A673 (cell line): Measurements from ENCODE around the gene TH. TPM values are rescaled to one million over a fixed set of nuclear protein-coding genes. Genes with fewer than 3 reads are reported as not detected.

ENCODE experiments used
- BruUV-seq: library from RNA; stranded (reverse); fragments of 400-500 nt; replicated peaks from 2 replicates; lab custom pipeline; 2021; lab: Mats Ljungman, UMichigan
- CTCF ChIA-PET: fragments of 300-600 bp; sonication (Branson Sonifier 250); formaldehyde crosslinking; loops from one replicate; lab custom pipeline; 2022; ENCODE audit warnings: antibody characterized with exemption; lab: Charles Lee
- POLR2A ChIA-PET: fragments of 300-600 bp; sonication (Branson Sonifier 250); formaldehyde crosslinking; loops from one replicate; lab custom pipeline; 2022; ENCODE audit warnings: antibody characterized with exemption; ENCODE audit not compliant: low non-redundant PET; lab: Charles Lee
- DNase-seq: peaks from one replicate; pipeline ENCODE4 v3.0.0-alpha.2; 2015; ENCODE audit warnings: low spot score
- H3K27ac ChIP-seq: fragments of 200-600 bp; sonication (generic); 2 replicates; pipeline ENCODE4 v1.5.1; 2016; ENCODE audit warnings: mixed run types, low read depth, mild to moderate bottlenecking, mixed read lengths, antibody characterized with exemption, low read length; ENCODE audit not compliant: poor library complexity, severe bottlenecking
- H3K27me3 ChIP-seq: fragments of 200-600 bp; sonication (generic); replicated peaks from 2 replicates; pipeline ENCODE4 v1.6.1; 2017; ENCODE audit warnings: mixed run types, low read depth, mild to moderate bottlenecking, mixed read lengths, antibody characterized with exemption, low read length; ENCODE audit not compliant: insufficient read depth, poor library complexity
- H3K36me3 ChIP-seq: fragments of 200-600 bp; sonication (generic); 2 replicates; pipeline ENCODE4 v1.6.1; 2016; ENCODE audit warnings: mixed run types, mild to moderate bottlenecking, mixed read lengths, antibody characterized with exemption, low read length; ENCODE audit not compliant: insufficient read depth, poor library complexity, severe bottlenecking
- H3K4me1 ChIP-seq: fragments of 200-600 bp; sonication (generic); 2 replicates; pipeline ENCODE4 v1.6.1; 2017; ENCODE audit warnings: mixed run types, mild to moderate bottlenecking, mixed read lengths, antibody characterized with exemption, low read length; ENCODE audit not compliant: insufficient read depth, poor library complexity, severe bottlenecking
- H3K4me3 ChIP-seq: fragments of 200-600 bp; sonication (generic); 2 replicates; pipeline ENCODE4 v1.5.1; 2016; ENCODE audit warnings: low read depth, mixed run types, mild to moderate bottlenecking, mixed read lengths, low read length; ENCODE audit not compliant: poor library complexity, severe bottlenecking
- H3K9me3 ChIP-seq: fragments of 200-600 bp; sonication (generic); 2 replicates; pipeline ENCODE4 v1.6.1; 2016; ENCODE audit warnings: mixed run types, low read depth, mild to moderate bottlenecking, mixed read lengths, antibody characterized with exemption, low read length; ENCODE audit not compliant: poor library complexity, severe bottlenecking
- EZH2 ChIP-seq: fragments of 200-600 bp; sonication (generic); IDR thresholded peaks from 2 replicates; pipeline ENCODE4 v1.6.1; 2017; ENCODE audit warnings: borderline replicate concordance, low read depth, mild to moderate bottlenecking, mixed read lengths, antibody characterized with exemption, low read length; ENCODE audit not compliant: poor library complexity, severe bottlenecking
- intact Hi-C: fragments of 100-400 bp; cut with micrococcal nuclease; formaldehyde crosslinking; loops from one replicate; pipeline ENCODE4 v1.10.0; 2022; ENCODE audit not compliant: unreplicated experiment
- total RNA-seq: library from RNA; stranded (reverse); gene quantifications from 2 replicates; pipeline ENCODE4 v1.2.3, GENCODE V29; 2021
- TF ChIP-seq, protein P1 (sequence below): fragments of 300-800, 200-600 bp; sonication (generic); conservative IDR thresholded peaks from 2 replicates; pipeline ENCODE4 v1.5.1; 2017; ENCODE audit warnings: low read depth, mild to moderate bottlenecking, antibody characterized with exemption, low read length, moderate library complexity, mixed read lengths

TH gene
- total RNA-seq, 1 experiment from 2014 or later: not detected

DNA sequence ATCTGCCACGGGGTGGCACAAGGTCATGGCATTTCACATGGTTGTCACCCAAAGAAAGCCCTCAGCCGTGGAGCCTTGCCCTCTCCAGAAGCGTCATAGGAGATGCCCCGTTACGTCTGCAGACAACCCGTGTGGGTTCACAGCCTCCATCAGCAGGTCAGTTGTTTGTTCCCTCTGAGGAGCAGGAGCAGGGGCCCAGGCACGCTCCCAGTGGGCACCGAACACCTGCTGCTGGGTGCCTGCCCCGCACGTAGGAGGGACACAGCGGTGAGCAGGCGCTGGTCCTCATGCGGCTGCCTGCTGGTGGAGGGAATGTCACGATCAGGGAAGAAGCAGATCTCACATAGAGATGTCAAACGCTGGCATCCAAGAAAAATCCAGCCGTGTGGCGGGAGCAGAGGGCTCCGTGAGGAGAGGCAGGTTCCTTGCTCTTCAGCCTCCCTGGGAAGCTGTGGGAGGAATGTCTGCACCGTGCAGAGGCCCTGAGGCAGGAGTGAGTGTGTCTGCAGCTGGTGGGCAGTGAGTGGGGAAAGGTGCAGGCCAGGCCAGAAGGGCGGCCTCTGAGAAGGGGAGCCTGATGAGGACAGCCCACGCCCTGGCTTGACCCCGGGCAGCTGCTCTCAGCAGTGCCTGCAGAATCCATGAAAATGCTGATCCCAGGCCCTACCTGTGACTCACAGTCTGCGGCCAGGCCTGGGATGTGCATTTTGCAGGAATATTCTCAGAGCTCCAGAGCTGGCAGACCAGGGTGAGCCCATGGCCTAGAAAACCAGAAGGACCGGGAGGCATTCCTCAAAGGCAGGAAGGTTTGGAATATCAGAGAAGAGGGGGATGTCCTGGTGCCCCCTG lies 36.4 kb upstream of the TH start:
- Histone ChIP-seq H3K27me3 (no peaks in the 10 kb centered on the region), H3K4me1 (no peaks in the 10 kb centered on the region), H3K4me3 (no peak overlapping the region), H3K36me3 (no peaks in the 10 kb centered on the region), H3K9me3 (no peaks in the 10 kb centered on the region), H3K27ac (no peak overlapping the region)
- ChIA-PET POLR2A (no interaction called here), CTCF (no interaction called here)
- TF ChIP-seq, protein P1, sequence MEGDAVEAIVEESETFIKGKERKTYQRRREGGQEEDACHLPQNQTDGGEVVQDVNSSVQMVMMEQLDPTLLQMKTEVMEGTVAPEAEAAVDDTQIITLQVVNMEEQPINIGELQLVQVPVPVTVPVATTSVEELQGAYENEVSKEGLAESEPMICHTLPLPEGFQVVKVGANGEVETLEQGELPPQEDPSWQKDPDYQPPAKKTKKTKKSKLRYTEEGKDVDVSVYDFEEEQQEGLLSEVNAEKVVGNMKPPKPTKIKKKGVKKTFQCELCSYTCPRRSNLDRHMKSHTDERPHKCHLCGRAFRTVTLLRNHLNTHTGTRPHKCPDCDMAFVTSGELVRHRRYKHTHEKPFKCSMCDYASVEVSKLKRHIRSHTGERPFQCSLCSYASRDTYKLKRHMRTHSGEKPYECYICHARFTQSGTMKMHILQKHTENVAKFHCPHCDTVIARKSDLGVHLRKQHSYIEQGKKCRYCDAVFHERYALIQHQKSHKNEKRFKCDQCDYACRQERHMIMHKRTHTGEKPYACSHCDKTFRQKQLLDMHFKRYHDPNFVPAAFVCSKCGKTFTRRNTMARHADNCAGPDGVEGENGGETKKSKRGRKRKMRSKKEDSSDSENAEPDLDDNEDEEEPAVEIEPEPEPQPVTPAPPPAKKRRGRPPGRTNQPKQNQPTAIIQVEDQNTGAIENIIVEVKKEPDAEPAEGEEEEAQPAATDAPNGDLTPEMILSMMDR: no peak
- TF ChIP-seq EZH2: no peak
- intact Hi-C loops: no loop called here
- BruUV-seq: no TSS peak
- DNase-seq: no peak

DNA sequence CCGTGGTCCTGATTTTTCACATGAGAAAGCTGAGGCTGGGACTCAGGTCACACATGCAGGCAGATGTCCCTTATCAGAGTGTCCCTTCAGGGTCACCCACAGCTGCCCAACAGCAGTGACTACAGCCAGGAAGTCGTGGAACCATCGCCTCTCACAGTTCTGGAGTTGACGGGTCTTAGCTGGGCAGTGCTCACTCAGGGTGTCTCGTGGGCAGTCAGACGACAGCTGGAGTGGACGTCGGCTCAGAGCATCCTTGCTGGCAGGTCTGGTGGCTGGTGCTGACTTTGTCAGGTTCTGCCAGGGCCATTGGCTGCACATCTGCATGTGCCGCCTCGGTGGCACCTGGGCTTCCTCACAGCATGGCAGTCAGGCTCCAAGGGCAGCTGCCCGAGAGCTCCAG lies 35.6 kb upstream of the TH start:
- intact Hi-C loops: no loop called here
- TF ChIP-seq, protein P1: no peak
- TF ChIP-seq EZH2: no peak
- ChIA-PET CTCF (no interaction called here), POLR2A (no interaction called here)
- H3K27ac ChIP-seq: no peak overlapping the region
- no peaks in the 10 kb centered on the region for H3K4me1 ChIP-seq
- no peaks in the 10 kb centered on the region for H3K27me3 ChIP-seq
- no peaks in the 10 kb centered on the region for H3K9me3 ChIP-seq
- no peak overlapping the region for H3K4me3 ChIP-seq
- no peak for DNase-seq
- no TSS peak for BruUV-seq
- no peaks in the 10 kb centered on the region for H3K36me3 ChIP-seq

DNA sequence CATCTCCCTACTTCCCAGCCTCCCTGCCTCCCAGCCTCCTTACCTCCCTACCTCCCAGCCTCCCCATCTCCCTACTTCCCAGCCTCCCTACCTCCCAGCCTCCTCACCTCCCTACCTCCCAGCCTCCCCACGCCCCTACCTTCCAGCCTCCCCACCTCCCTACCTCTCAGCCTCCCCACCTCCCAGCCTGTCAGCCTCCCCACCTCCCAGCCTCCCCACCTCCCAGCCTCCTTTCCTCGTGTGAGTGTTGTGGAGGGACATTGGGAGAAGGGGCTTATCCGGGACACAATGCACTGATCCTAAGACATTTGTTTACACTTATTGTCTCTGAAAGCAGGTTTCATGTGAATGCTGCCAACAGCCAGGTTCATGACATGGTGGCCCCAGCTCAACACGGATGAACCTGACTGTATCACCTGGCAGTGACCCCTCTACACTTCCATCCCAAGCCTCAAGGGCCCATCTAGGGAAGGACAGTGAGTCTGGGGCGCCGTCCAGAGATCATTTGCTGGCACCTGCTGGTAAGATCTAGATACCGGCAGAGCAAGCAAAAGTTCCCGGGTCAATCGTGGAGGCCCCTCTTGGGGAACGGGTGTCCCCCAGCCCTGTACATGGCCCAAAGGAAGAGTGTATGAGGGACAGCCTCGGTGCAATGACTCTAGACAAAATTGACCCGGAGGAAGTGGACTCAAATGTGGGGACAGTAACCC lies 34.5 kb upstream of the TH start:
- H3K4me1 ChIP-seq: no peaks in the 10 kb centered on the region
- no peak for DNase-seq
- H3K27me3 ChIP-seq: no peaks in the 10 kb centered on the region
- no peaks in the 10 kb centered on the region for H3K36me3 ChIP-seq
- no peak overlapping the region for H3K27ac ChIP-seq
- BruUV-seq: no TSS peak
- intact Hi-C loops: no loop called here
- TF ChIP-seq, protein P1: no peak
- TF ChIP-seq EZH2: no peak
- CTCF ChIA-PET: no interaction called here
- H3K9me3 ChIP-seq: no peaks in the 10 kb centered on the region
- POLR2A ChIA-PET: no interaction called here
- no peak overlapping the region for H3K4me3 ChIP-seq
